Suprapubic skin (tissue), 4 donors: ENCODE measurements around the gene AKAP14. TPM values are rescaled to one million over a fixed set of nuclear protein-coding genes. Genes with fewer than 3 reads are reported as not detected.
A peak's percentile ranks its signal among the peaks of the same experiment; 100 is the strongest.

Source experiments
- DNase-seq, 2 donors: peaks; one replicate each; pipeline ENCODE4 v3.0.0-alpha.2; 2019; ENCODE audit warnings: low spot score in 2 of 2
- H3K27ac ChIP-seq: fragments of 200-600 bp; sonication (generic); one replicate; pipeline ENCODE4 v1.5.1; 2019
- H3K27me3 ChIP-seq: fragments of 200-600 bp; sonication (generic); one replicate; pipeline ENCODE4 v1.5.1; 2019
- H3K36me3 ChIP-seq: fragments of 200-600 bp; sonication (generic); one replicate; pipeline ENCODE4 v1.5.1; 2019
- H3K4me1 ChIP-seq: fragments of 200-600 bp; sonication (generic); one replicate; pipeline ENCODE4 v1.5.1; 2019
- H3K4me3 ChIP-seq: fragments of 200-600 bp; sonication (generic); one replicate; pipeline ENCODE4 v1.5.1; 2019; ENCODE audit warnings: mild to moderate bottlenecking
- H3K9me3 ChIP-seq: fragments of 200-600 bp; sonication (generic); one replicate; pipeline ENCODE4 v1.5.1; 2019
- EP300 ChIP-seq: sonication (generic); formaldehyde crosslinking; IDR thresholded peaks from one replicate; pipeline ENCODE4 v1.6.1; 2017; ENCODE audit warnings: antibody characterized with exemption
- POLR2A ChIP-seq, 2 donors: fragments of 450-650 bp; IDR thresholded peaks; one replicate each; pipeline ENCODE4 v1.6.1; 2017; ENCODE audit warnings: antibody characterized with exemption in 2 of 2, mild to moderate bottlenecking in 2 of 2, moderate library complexity in 2 of 2
- POLR2AphosphoS5 ChIP-seq, 3 donors: sonication (generic); formaldehyde crosslinking; IDR thresholded peaks; one replicate each; pipeline ENCODE4 v1.6.1; 2017; ENCODE audit warnings: antibody characterized with exemption in 3 of 3
- WGBS: methylation state at CpG from one replicate; pipeline ENCODE4 v1.1.5; 2018; 5-methylcytosine and 5-hydroxymethylcytosine counted together
- total RNA-seq, 4 donors: library from RNA; depleted of rRNA; stranded (reverse); fragments of >200 nt; gene quantifications; one replicate each; pipeline ENCODE4 v1.1.0, GENCODE V29; 2016
- TF ChIP-seq, protein P1 (sequence below), 2 donors: fragments of 200-600 bp in 1 of 2; fragments of 450-650 bp in 1 of 2; sonication (generic) in 1 of 2; IDR thresholded peaks; one replicate each; pipeline ENCODE4 v1.5.1; 2016 to 2019; ENCODE audit warnings: antibody characterized with exemption in 2 of 2, mild to moderate bottlenecking in 1 of 2, moderate library complexity in 1 of 2

The AKAP14 gene
- total RNA-seq, 4 donors from 2014 or later: not detected

DNA sequence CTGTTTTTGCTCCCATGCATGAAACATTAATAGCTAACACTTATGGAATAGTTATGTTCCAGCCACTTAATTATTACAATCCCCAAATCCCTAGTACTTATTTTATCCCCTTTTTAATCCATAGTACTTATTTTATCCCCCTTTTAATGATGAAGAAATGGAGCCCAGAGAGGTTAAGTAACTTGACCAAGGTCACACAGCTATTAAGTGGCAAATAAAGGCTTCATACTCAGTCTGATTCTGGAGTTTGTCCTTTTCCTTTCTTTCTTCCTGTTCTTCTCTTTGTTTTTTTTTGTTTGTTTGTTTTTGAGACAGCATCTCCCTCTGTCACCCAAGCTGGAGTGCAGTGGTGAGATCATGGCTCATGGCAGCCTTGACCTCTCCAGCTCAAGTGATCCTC lies 45.6 kb downstream of the AKAP14 start:
- Histone ChIP-seq H3K36me3 (no peaks in the 10 kb centered on the region), H3K9me3 (no peaks in the 10 kb centered on the region), H3K4me1 (peaks cover 13% of the 10 kb centered on the region), H3K27me3 (no peaks in the 10 kb centered on the region), H3K4me3 (no peak overlapping the region), H3K27ac (no peak overlapping the region)
- DNase-seq: no peak
- TF ChIP-seq EP300 (no peak), POLR2AphosphoS5 (IDR thresholded peaks at IDR 0.05) (no peak), POLR2A (IDR thresholded peaks at IDR 0.05) (no peak)
- TF ChIP-seq, protein P1, sequence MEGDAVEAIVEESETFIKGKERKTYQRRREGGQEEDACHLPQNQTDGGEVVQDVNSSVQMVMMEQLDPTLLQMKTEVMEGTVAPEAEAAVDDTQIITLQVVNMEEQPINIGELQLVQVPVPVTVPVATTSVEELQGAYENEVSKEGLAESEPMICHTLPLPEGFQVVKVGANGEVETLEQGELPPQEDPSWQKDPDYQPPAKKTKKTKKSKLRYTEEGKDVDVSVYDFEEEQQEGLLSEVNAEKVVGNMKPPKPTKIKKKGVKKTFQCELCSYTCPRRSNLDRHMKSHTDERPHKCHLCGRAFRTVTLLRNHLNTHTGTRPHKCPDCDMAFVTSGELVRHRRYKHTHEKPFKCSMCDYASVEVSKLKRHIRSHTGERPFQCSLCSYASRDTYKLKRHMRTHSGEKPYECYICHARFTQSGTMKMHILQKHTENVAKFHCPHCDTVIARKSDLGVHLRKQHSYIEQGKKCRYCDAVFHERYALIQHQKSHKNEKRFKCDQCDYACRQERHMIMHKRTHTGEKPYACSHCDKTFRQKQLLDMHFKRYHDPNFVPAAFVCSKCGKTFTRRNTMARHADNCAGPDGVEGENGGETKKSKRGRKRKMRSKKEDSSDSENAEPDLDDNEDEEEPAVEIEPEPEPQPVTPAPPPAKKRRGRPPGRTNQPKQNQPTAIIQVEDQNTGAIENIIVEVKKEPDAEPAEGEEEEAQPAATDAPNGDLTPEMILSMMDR (IDR thresholded peaks at IDR 0.05): no peak

DNA sequence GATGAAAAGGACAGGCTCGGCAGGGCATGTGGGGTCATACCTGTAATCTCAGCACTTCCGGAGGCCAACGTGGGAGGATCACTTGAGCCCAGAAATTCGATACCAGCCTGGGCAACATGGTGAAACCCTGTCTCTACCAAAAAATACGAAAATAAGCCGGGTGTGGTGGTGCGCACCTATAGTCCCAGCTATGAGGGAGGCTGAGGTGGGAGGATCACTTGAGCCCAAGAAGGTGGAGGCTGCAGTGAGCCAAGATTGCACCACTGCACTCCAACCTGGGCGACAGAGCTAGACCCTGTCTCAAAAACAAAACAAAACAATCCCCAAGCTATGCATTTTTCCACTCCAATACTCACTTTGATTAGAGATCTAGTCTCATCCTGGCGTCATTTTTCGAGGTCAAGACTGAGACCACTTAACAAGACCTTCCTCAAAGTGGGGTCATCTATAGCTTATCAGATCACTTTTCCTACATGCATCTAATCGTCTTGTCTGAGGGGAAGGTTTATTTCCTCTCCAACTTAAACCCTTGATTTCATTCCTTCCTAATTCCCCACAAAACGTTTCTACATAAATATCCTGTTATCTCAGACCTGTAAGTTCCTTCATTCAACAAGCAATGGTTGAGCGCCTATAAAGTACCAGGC lies 46.6 kb downstream of the AKAP14 start:
- Histone ChIP-seq H3K4me1 (peaks cover 13% of the 10 kb centered on the region), H3K36me3 (no peaks in the 10 kb centered on the region), H3K4me3 (peak overlapping the region; percentile 73), H3K27ac (peak overlapping the region; percentile 95), H3K27me3 (no peaks in the 10 kb centered on the region), H3K9me3 (no peaks in the 10 kb centered on the region)
- TF ChIP-seq, protein P1 (IDR thresholded peaks at IDR 0.05): no peak
- TF ChIP-seq EP300: no peak
- TF ChIP-seq POLR2AphosphoS5 (IDR thresholded peaks at IDR 0.05): no peak
- TF ChIP-seq POLR2A (IDR thresholded peaks at IDR 0.05): no peak
- DNase-seq: no peak
- 57% methylated on average over 13 of the region's 13 CpGs for WGBS

DNA sequence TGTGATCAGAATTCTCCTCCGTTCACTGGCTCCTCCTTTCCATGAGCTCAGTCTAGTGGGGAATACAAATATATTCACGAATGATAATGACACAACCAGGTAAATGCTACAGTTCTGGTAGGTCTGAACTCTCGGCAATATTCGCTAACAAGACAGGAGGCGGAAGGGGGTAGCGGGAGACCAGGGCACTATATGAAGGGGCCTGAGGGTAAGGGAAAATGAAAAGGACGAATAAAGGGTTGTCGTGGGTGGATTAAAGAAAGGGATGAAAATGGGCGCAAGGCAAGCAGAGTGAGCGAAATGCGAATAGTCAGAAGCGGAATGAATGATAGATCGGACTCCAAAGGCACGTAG lies 47.1 kb downstream of the AKAP14 start:
- no peak for DNase-seq
- TF ChIP-seq EP300: no peak
- no peak for TF ChIP-seq POLR2A (IDR thresholded peaks at IDR 0.05)
- no peak for TF ChIP-seq POLR2AphosphoS5 (IDR thresholded peaks at IDR 0.05)
- TF ChIP-seq, protein P1 (IDR thresholded peaks at IDR 0.05): no peak
- 36% methylated on average over 14 of the region's 14 CpGs for WGBS

DNA sequence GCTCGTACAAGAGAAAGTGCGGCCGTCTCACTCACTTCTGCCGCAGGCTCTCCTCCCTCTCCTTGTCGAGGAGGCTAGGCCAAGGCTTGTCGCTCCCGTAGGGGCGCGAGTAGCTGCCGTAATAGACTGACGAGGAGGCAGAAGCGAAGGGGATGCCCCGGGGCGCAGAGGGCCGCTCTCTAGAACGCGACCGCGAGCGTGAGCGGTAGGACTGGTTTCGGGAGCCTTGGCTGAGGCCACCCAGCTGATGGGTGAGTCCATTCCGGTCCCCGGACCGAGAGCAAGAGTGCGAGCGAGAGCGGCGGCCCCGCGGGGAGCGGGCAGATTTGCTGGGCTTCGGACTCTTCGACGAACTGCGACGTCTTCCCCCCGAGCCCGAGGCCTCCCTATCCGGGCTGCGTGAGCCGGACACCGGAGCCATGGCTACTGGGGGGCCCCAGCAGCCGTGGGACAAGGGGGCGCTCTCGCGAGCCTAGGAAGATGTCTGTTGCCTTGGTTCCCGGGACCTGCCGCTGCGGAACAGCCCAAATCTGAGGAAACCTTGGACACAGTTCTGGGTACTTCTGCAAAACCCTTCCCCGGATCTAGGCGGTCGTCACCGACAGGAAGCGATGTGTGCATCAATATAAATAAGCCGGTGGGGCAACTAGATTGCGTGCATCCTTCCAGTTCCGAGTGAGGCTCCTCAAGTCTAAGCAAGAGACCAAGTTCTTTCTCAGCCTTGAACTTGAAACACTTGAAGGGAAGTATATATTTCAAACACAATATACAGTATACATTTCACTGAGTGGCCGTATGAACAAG lies 47.7 kb downstream of the AKAP14 start, which contains the start of gene NKAP:
Gene NKAP (minus strand): TSS at position 567 of the 804 bp plus-strand sequence. CDS start 146 bp downstream, at position 421.
- no peaks in the 10 kb centered on the region for H3K36me3 ChIP-seq
- H3K4me3 ChIP-seq: peak within 1 kb of the TSS; percentile 73
- peak; percentile 86 to 87 for DNase-seq
- H3K4me1 ChIP-seq: peaks cover 13% of the 10 kb centered on the region
- peak within 1 kb of the TSS; percentile 95 for H3K27ac ChIP-seq
- 53% methylated on average over 18 of the region's 59 CpGs for WGBS
- H3K27me3 ChIP-seq: no peaks in the 10 kb centered on the region
- no peaks in the 10 kb centered on the region for H3K9me3 ChIP-seq
- TF ChIP-seq, protein P1 (IDR thresholded peaks at IDR 0.05): no peak
- TF ChIP-seq POLR2A (IDR thresholded peaks at IDR 0.05) (peak in 1 of 2 donors; percentile 14), POLR2AphosphoS5 (IDR thresholded peaks at IDR 0.05) (peak in 1 of 3 donors; percentile 42)

More for the DNA sequence above, 47.1 kb downstream of the AKAP14 start:
- Histone ChIP-seq H3K27ac (peak overlapping the region; percentile 95), H3K9me3 (no peaks in the 10 kb centered on the region), H3K4me1 (peaks cover 13% of the 10 kb centered on the region), H3K27me3 (no peaks in the 10 kb centered on the region), H3K36me3 (no peaks in the 10 kb centered on the region), H3K4me3 (peak overlapping the region; percentile 73)

DNA sequence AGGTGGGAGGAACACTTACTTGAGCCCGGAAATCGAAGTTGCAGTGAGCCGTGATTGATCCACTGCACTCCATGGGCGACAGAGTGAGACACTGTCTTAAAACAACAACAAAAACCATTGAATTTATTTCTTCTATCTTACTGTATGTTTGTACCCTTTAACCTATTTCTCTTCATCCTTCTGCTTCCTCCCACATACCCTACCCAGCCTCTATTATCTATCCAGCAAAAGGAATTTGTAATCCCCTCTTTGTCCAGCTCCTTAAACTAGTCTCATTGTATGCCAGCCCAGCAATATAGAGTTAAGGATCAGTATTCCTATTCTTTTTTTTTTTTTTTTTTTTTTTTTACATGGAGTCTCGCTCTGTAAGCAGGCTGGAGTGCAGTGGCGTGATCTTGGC lies 49.8 kb downstream of the AKAP14 start:
- Histone ChIP-seq H3K4me3 (no peak overlapping the region), H3K4me1 (peaks cover 13% of the 10 kb centered on the region), H3K27me3 (no peaks in the 10 kb centered on the region), H3K36me3 (no peaks in the 10 kb centered on the region), H3K9me3 (no peaks in the 10 kb centered on the region), H3K27ac (no peak overlapping the region)
- no peak for DNase-seq
- TF ChIP-seq EP300 (no peak), POLR2AphosphoS5 (IDR thresholded peaks at IDR 0.05) (no peak), POLR2A (IDR thresholded peaks at IDR 0.05) (no peak)
- TF ChIP-seq, protein P1 (IDR thresholded peaks at IDR 0.05): no peak
- 63% methylated on average over 6 of the region's 6 CpGs for WGBS
